ENCODE measurements around the gene GJC3. TPM values are rescaled to one million over a fixed set of nuclear protein-coding genes. Genes with fewer than 3 reads are reported as not detected.
A peak's percentile ranks its signal among the peaks of the same experiment; 100 is the strongest.

The GJC3 gene
- total and polyA plus RNA-seq, 2 of the 13 experiments (the other 11 are each of a cell fraction or from before 2014, with no cell fraction given): 0.75 to 1.4 TPM

DNA sequence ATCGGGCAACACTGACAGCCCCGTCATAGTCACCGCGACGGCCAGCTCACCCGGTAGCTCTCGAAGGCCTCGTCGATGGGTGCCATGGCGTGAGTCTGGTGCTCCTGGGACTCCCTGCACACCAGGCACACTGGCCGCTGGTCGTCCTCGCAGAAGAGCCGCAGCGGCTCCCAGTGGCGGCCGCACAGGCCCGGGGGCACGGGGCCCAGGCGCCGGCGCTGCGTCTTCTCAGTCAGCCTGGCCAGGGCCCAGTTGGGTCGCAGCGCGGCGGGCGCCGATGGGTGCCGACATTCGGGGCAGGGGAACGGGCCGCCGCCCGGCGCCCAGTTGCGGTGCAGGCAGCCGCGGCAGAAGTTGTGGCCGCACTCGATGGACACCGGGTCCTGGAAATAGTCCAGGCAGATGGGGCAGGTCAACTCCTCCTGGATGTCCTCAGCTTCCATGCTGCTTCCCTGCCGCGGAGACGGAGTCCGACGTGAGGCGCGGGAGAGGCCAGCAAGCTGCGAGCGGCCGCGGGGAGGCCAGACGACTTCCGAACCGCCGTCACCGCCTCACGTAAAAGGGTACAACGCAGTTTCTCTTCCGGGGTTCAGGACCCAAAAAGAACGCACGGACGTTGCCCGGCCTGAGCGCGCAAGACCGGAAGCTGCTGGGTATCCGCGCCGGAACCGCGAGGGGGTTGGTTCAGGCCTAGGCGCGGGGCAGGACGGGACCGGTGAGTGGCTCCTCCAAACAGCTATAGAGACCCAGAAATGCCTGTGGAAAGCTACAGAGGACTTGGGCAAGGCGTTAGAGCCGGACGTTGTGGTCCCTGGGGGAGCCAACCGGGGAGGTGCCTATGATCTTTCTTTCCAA is 10.2 kb downstream of the GJC3 start, which contains the start of gene TRIM4 (continued):
- TF ChIP-seq ZNF724P (CRISPR knock-in tag; IDR thresholded peaks at IDR 0.05; ENCODE audit: borderline replicate concordance) (peak; percentile 62), JUND (CRISPR knock-in tag; IDR thresholded peaks at IDR 0.05) (no peak), ZSCAN20 (CRISPR knock-in tag; IDR thresholded peaks at IDR 0.05; ENCODE audit: borderline replicate concordance) (0 out of 2 replicates have a peak, but pooled peaks have one; percentile 54), PRDM15 (CRISPR knock-in tag; IDR thresholded peaks at IDR 0.05) (no peak; the same call in 1 of the 2 replicates), SIN3B (IDR thresholded peaks at IDR 0.05; ENCODE audit: low read length) (peak; percentile 27; the same call in 1 of the 2 replicates), AGO2 (optimal IDR thresholded peaks at IDR 0.05; ENCODE audit: low read depth, low read length) (peak; percentile 90), MAX (IDR thresholded peaks at IDR 0.05) (peak; percentile 80), ATF3 (CRISPR knock-in tag; IDR thresholded peaks at IDR 0.05) (no peak), SNAPC2 (CRISPR knock-in tag; IDR thresholded peaks at IDR 0.05) (no peak), TEF (CRISPR knock-in tag; IDR thresholded peaks at IDR 0.05) (no peak), MLX (CRISPR knock-in tag; IDR thresholded peaks at IDR 0.05) (no peak), ZNF230 (CRISPR knock-in tag; IDR thresholded peaks at IDR 0.05) (no peak), KLF16 (CRISPR knock-in tag; IDR thresholded peaks at IDR 0.05) (no peak; a peak in 1 of 4 replicates), GPBP1L1 (CRISPR knock-in tag; IDR thresholded peaks at IDR 0.05) (no peak), ZNF790 (CRISPR knock-in tag; IDR thresholded peaks at IDR 0.05; ENCODE audit: borderline replicate concordance) (no peak), ZC3H13 (CRISPR knock-in tag; IDR thresholded peaks at IDR 0.05) (peak; percentile 58; the same call in 1 of the 2 replicates), MYPOP (CRISPR knock-in tag; IDR thresholded peaks at IDR 0.05) (no peak; the same call in 1 of the 2 replicates), NFYB (CRISPR knock-in tag; IDR thresholded peaks at IDR 0.05) (peak; percentile 76), ZNF792 (CRISPR knock-in tag; IDR thresholded peaks at IDR 0.05) (peak; percentile 88; the same call in 1 of the 2 replicates), ZNF691 (CRISPR knock-in tag; IDR thresholded peaks at IDR 0.05; ENCODE audit: borderline replicate concordance, low read depth) (peak; percentile 56; the same call in 1 of the 2 replicates)

Measured in HepG2 (cell line).